ENCODE data around the gene IPO11. TPM values are rescaled to one million over a fixed set of nuclear protein-coding genes. Genes with fewer than 3 reads are reported as not detected.

Gene IPO11
- total RNA-seq, 8 experiments from 2014 or later: 12.6 to 36.7 (median 18.9) TPM

GRCh38 chr5:62461561-62461960 is 49.0 kb downstream of the IPO11 start:
- WGBS, 10 experiments: 68 to 100% (median 93%) methylated on average over 2 to 4 of the region's 4 CpGs
- Histone ChIP-seq H3K4me3 (no peak overlapping the region), H3K4me1 (replicated peaks in 1 of 2) (peaks cover 0 to 6% of the 10 kb centered on the region in 2 donors), H3K27ac (no peak overlapping the region)
- no peak for ATAC-seq (replicated peaks in 6 of 8)
- in situ Hi-C loops (cut with MboI; ENCODE audit: low pct_unique_long_range_greater_than_20kb in 2 of 9, low sequenced_read_pairs in 9 of 9, unreplicated experiment in 9 of 9): loop anchor here in 4 of 9 experiments (25.0 kb wide), 2 partner anchors 326 to 1501 kb away; partner anchors contain the start of gene HTR1A (in 1 of the 4)

DNA sequence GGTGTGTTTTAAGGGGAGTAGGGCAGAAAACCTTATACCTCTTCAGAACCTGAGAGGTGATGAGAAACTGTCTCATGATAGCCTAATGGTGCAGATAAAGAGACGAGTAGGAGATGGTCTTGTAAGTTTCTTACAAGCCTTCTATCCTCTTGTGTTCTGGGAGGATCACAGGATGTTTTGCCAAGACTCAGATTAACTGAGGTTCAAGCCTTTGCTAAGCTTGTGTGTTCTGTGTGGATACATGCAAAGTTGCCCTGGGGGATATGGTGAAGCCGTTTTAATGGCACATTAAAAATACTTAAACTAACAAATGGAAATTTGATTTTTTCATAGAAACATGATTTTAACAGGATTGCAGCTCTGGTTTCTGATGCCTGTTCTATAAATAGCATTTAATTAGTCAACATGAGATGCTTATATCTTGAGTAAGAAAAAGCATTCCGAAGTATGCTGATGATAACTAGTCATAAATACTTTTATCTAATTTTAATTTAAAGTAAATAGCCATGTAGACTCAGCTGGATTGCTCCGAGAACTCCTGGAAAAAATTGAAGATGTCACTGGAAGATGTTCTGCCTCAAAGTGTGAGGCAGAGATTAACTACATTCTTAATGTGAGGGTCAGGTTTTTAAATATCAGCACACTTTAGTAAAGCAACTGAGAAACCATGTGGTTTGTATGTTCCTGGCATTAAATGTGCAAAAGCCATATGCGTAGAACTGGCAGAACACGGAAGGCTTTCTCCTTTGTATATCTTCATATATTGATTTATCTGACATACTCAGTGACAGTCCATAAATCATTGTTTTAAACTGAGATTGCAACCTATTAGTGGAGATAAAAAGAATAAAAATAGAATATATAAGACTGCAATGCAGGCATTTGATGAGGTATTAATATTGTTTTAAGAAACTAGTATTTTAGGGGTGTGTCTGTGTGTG is 53.7 kb downstream of the IPO11 start:
- in situ Hi-C loops (cut with MboI; ENCODE audit: low pct_unique_long_range_greater_than_20kb in 2 of 9, low sequenced_read_pairs in 9 of 9, unreplicated experiment in 9 of 9): loop anchor here in 4 of 9 experiments (25.0 kb wide), 2 partner anchors 321 to 1496 kb away; partner anchors contain the start of gene HTR1A (in 1 of the 4)
- Histone ChIP-seq H3K4me3 (no peak overlapping the region), H3K4me1 (replicated peaks in 1 of 2) (peaks cover 0 to 8% of the 10 kb centered on the region in 2 donors), H3K27ac (no peak overlapping the region)
- peak in 1 of 8 experiments; percentile 87 for ATAC-seq (replicated peaks in 6 of 8)
- 30 to 94% (median 71%) methylated on average over 3 to 6 of the region's 6 CpGs for WGBS, 10 experiments

DNA sequence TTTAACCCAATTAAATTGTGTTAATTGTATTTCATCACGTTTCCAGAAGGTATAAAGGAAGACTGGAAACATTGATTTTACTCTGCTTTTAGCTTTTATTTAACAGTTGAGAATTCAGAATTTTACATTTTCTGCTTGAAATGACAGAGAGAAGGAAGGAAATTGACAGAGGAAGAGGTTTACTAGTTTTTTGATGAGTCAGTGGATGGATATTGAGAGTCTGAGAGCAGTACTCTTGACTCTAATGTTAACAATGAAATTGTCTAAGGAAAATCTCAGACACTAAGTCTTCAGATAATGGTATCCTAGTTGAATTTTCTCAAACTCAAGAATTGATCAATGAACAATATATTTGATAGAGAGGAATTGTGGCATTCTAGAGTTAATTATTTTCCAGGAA is 60.6 kb downstream of the IPO11 start:
- H3K4me1 ChIP-seq (replicated peaks in 1 of 2): no peaks in the 10 kb centered on the region
- no peak overlapping the region for H3K27ac ChIP-seq
- in situ Hi-C loops (cut with MboI; ENCODE audit: low pct_unique_long_range_greater_than_20kb in 2 of 9, low sequenced_read_pairs in 9 of 9, unreplicated experiment in 9 of 9): loop anchor here in 4 of 9 experiments (25.0 kb wide), 2 partner anchors 314 to 1489 kb away; partner anchors contain the start of gene HTR1A (in 1 of the 4)
- WGBS, 10 experiments: 9 to 100% (median 100%) methylated on average over 1 of the region's 1 CpG; no CpG with 5 or more reads in 1 of the 10 experiments
- no peak for ATAC-seq (replicated peaks in 6 of 8)
- no peak overlapping the region for H3K4me3 ChIP-seq

DNA sequence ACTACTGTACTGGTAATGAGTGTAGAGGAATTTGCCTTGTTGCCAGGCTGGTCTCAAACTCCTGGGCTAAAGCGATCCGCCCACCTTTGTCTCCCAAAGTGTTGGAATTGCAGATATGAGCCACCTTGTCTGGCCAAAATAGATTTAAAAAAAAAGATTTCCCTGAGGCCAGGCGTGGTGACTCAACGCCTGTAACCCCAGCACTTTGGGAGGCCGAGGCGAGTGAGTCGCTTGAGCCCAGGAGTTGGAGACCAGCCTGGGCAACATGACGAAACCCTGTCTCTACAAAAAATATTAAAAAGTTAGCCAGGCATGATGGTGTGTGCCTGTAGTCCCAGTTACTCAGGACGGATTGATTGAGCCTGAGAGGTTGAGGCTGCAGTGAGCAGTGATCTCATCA is 62.5 kb downstream of the IPO11 start:
- Histone ChIP-seq H3K4me3 (no peak overlapping the region), H3K27ac (no peak overlapping the region), H3K4me1 (replicated peaks in 1 of 2) (no peaks in the 10 kb centered on the region)
- in situ Hi-C loops (cut with MboI; ENCODE audit: low pct_unique_long_range_greater_than_20kb in 2 of 9, low sequenced_read_pairs in 9 of 9, unreplicated experiment in 9 of 9): no loop called here
- WGBS, 10 experiments: 25 to 100% (median 89%) methylated on average over 1 to 8 of the region's 9 CpGs
- peak in 5 of 8 experiments; percentile 32 to 91 (median 71) for ATAC-seq (replicated peaks in 6 of 8)

GRCh38 chr5:62477801-62478200 is 65.2 kb downstream of the IPO11 start:
- Histone ChIP-seq H3K4me1 (replicated peaks in 1 of 2) (no peaks in the 10 kb centered on the region), H3K4me3 (no peak overlapping the region), H3K27ac (no peak overlapping the region)
- 56 to 100% (median 90%) methylated on average over 1 to 2 of the region's 2 CpGs; no CpG with 5 or more reads in 3 of the 10 experiments for WGBS, 10 experiments
- ATAC-seq (replicated peaks in 6 of 8): peak in 3 of 8 experiments; percentile 35 to 52 (median 49)
- in situ Hi-C loops (cut with MboI; ENCODE audit: low pct_unique_long_range_greater_than_20kb in 2 of 9, low sequenced_read_pairs in 9 of 9, unreplicated experiment in 9 of 9): no loop called here

DNA sequence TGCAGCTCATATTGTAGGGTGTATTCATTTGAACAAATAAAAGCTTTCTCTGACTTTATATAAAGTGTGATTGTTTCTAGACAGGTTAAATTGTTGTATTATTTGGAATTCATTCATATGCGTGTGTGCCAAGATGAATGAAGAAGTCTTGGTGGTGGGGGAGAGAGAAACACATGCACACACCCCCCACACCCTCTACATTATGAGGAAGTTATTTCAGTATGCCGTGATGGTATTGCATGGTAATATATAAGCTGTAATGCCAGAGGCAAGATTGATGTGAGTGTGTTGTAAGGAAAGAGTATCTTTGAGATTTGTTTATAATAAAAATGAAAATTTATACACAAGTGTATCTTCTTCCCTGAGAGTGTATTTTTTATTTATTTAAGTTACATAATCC is 71.0 kb downstream of the IPO11 start:
- in situ Hi-C loops (cut with MboI; ENCODE audit: low pct_unique_long_range_greater_than_20kb in 2 of 9, low sequenced_read_pairs in 9 of 9, unreplicated experiment in 9 of 9): no loop called here

DNA sequence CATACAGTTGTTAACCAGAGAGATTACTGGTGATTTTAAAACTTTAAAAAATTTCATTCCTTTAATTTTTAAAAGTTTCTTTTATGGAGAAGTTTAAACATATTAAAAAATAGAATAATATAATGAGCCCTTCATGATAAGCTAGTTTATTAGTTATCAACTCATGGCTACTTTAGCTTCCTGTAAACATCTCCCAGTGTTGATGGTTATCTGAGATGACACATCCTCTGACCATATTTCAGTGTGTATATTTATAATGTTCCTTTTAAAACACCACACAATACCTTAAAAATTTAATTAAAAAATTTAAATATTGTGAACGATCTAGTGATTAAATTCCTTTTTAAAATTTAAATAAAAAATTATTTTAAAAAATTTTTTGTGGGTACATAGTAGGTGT is 74.1 kb downstream of the IPO11 start:
- WGBS, 10 experiments: 79 to 100% (median 100%) methylated on average over 1 of the region's 1 CpG
- ATAC-seq (replicated peaks in 6 of 8): no peak
- Histone ChIP-seq H3K4me3 (no peak overlapping the region), H3K27ac (no peak overlapping the region), H3K4me1 (replicated peaks in 1 of 2) (no peaks in the 10 kb centered on the region)
- in situ Hi-C loops (cut with MboI; ENCODE audit: low pct_unique_long_range_greater_than_20kb in 2 of 9, low sequenced_read_pairs in 9 of 9, unreplicated experiment in 9 of 9): no loop called here

More for the DNA sequence above, 71.0 kb downstream of the IPO11 start:
- no peak for ATAC-seq (replicated peaks in 6 of 8)
- no peaks in the 10 kb centered on the region for H3K4me1 ChIP-seq (replicated peaks in 1 of 2)
- 80 to 100% (median 83%) methylated on average over 1 to 2 of the region's 2 CpGs; no CpG with 5 or more reads in 3 of the 10 experiments for WGBS, 10 experiments
- no peak overlapping the region for H3K4me3 ChIP-seq
- no peak overlapping the region for H3K27ac ChIP-seq

GRCh38 chr5:62488531-62488930 is 76.0 kb downstream of the IPO11 start:
- in situ Hi-C loops (cut with MboI; ENCODE audit: low pct_unique_long_range_greater_than_20kb in 2 of 9, low sequenced_read_pairs in 9 of 9, unreplicated experiment in 9 of 9): no loop called here
- WGBS, 10 experiments: 50 to 100% (median 76%) methylated on average over 1 to 4 of the region's 4 CpGs; no CpG with 5 or more reads in 1 of the 10 experiments
- ATAC-seq (replicated peaks in 6 of 8): no peak

GRCh38 chr5:62489471-62489870 is 76.9 kb downstream of the IPO11 start:
- no peak overlapping the region for H3K4me3 ChIP-seq
- WGBS, 10 experiments: 0 to 71% (median 41%) methylated on average over 1 of the region's 1 CpG; no CpG with 5 or more reads in 2 of the 10 experiments
- no peaks in the 10 kb centered on the region for H3K4me1 ChIP-seq (replicated peaks in 1 of 2)
- ATAC-seq (replicated peaks in 6 of 8): no peak
- H3K27ac ChIP-seq: no peak overlapping the region
- in situ Hi-C loops (cut with MboI; ENCODE audit: low pct_unique_long_range_greater_than_20kb in 2 of 9, low sequenced_read_pairs in 9 of 9, unreplicated experiment in 9 of 9): no loop called here

More at GRCh38 chr5:62488531-62488930, 76.0 kb downstream of the IPO11 start:
- Histone ChIP-seq H3K27ac (no peak overlapping the region), H3K4me3 (no peak overlapping the region), H3K4me1 (replicated peaks in 1 of 2) (no peaks in the 10 kb centered on the region)

- Histone ChIP-seq H3K4me3 (no peak overlapping the region), H3K27ac (no peak overlapping the region), H3K4me1 (replicated peaks in 1 of 2) (peaks cover 3 to 7% of the 10 kb centered on the region in 2 donors)
- in situ Hi-C loops (cut with MboI; ENCODE audit: low pct_unique_long_range_greater_than_20kb in 2 of 9, low sequenced_read_pairs in 9 of 9, unreplicated experiment in 9 of 9): no loop called here
- ATAC-seq (replicated peaks in 6 of 8): no peak
- 83 to 100% (median 92%) methylated on average over 1 of the region's 1 CpG; no CpG with 5 or more reads in 1 of the 10 experiments for WGBS, 10 experiments
These were observed 82.2 kb downstream of the IPO11 start for GRCh38 chr5:62494772-62495171.

- Histone ChIP-seq H3K4me3 (no peak overlapping the region), H3K4me1 (replicated peaks in 1 of 2) (peaks cover 3 to 7% of the 10 kb centered on the region in 2 donors), H3K27ac (no peak overlapping the region)
- 26 to 88% (median 44%) methylated on average over 1 to 7 of the region's 7 CpGs for WGBS, 10 experiments
- ATAC-seq (replicated peaks in 6 of 8): peak in 2 of 8 experiments; percentile 12 to 70
- in situ Hi-C loops (cut with MboI; ENCODE audit: low pct_unique_long_range_greater_than_20kb in 2 of 9, low sequenced_read_pairs in 9 of 9, unreplicated experiment in 9 of 9): no loop called here
These were observed 84.3 kb downstream of the IPO11 start for GRCh38 chr5:62496876-62497275.

GRCh38 chr5:62498961-62499360 is 86.4 kb downstream of the IPO11 start:
- no peak overlapping the region for H3K4me3 ChIP-seq
- in situ Hi-C loops (cut with MboI; ENCODE audit: low pct_unique_long_range_greater_than_20kb in 2 of 9, low sequenced_read_pairs in 9 of 9, unreplicated experiment in 9 of 9): no loop called here
- peaks cover 3 to 7% of the 10 kb centered on the region in 2 donors for H3K4me1 ChIP-seq (replicated peaks in 1 of 2)
- no peak overlapping the region for H3K27ac ChIP-seq
- 84 to 100% (median 96%) methylated on average over 2 to 9 of the region's 9 CpGs for WGBS, 10 experiments
- no peak for ATAC-seq (replicated peaks in 6 of 8)

- WGBS, 10 experiments: 43 to 100% (median 90%) methylated on average over 1 to 4 of the region's 4 CpGs; no CpG with 5 or more reads in 1 of the 10 experiments
These were observed 87.2 kb downstream of the IPO11 start for GRCh38 chr5:62499756-62500155.

More at GRCh38 chr5:62499756-62500155, 87.2 kb downstream of the IPO11 start:
- H3K27ac ChIP-seq: no peak overlapping the region
- H3K4me1 ChIP-seq (replicated peaks in 1 of 2): peaks cover 3 to 7% of the 10 kb centered on the region in 2 donors
- ATAC-seq (replicated peaks in 6 of 8): no peak
- H3K4me3 ChIP-seq: no peak overlapping the region
- in situ Hi-C loops (cut with MboI; ENCODE audit: low pct_unique_long_range_greater_than_20kb in 2 of 9, low sequenced_read_pairs in 9 of 9, unreplicated experiment in 9 of 9): no loop called here
